Erythroblast (primary cell): ENCODE data around the gene SPTLC3.

Source experiments
- GATA1 ChIP-seq: IDR thresholded peaks from 2 replicates; pipeline ENCODE4 v1.6.1; 2011; ENCODE audit warnings: low read depth, mild to moderate bottlenecking, control low read depth, low read length, moderate library complexity
- POLR2A ChIP-seq: IDR thresholded peaks from 2 replicates; pipeline ENCODE4 v1.6.1; 2011; ENCODE audit warnings: mild to moderate bottlenecking, low read length

DNA sequence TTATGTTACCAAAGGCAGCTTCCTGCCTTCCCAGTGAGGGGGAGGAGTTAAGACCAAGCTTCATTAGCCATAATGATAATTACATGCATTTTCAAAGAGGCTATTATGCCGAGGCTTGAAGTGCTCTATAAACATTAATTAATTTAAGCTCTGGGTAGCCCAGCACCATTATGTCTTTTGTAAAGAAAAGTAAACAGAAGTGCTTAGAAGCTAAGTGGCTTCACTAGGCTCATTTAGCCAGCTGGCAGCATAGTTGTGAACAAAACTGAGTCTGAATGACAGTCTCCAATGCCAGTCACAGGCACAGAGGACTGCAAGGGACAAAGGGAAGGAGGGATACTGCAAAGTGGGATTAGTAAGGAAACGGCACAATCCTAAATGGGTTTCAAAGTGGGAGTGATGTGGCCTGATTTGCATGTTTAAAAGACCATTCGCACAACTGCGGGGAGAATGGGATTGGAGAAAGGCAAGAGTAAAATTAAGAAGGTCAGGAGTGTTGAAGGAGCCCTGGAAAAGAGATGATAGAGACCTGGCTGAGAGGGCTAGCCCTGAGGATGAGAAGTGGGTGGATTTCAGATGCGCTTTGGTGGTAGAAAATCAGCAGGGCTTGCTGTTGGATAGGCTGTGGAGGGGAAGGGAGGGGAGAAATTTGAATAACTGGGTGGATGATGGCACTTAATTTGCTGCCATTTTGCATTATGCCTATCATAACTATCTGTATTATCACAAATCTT, 192.2 kb downstream of the SPTLC3 start:
- TF ChIP-seq POLR2A (no peak), GATA1 (no peak)
